GM18526 (cell line): ENCODE measurements around the gene MYO16.

Source experiments
- POLR2A ChIP-seq: IDR thresholded peaks from 3 replicates; pipeline ENCODE4 v1.6.1; 2011; ENCODE audit not compliant: insufficient read length; ENCODE audit errors: extremely low read depth

Gene MYO16

GRCh38 chr13:108755083-108755482 is 125.7 kb downstream of the MYO16 start:
- TF ChIP-seq POLR2A, result no peak

- no peak for TF ChIP-seq POLR2A
These were observed 130.7 kb downstream of the MYO16 start for GRCh38 chr13:108760129-108760528.

- no peak for TF ChIP-seq POLR2A
These were observed 131.1 kb downstream of the MYO16 start for GRCh38 chr13:108760541-108760940.

- no peak for TF ChIP-seq POLR2A
These were observed 138.6 kb downstream of the MYO16 start for GRCh38 chr13:108768035-108768434.

GRCh38 chr13:108769213-108770070 is 140.0 kb downstream of the MYO16 start:
- TF ChIP-seq POLR2A, result no peak

GRCh38 chr13:108775597-108775996 is 146.2 kb downstream of the MYO16 start:
- TF ChIP-seq POLR2A, result no peak

- TF ChIP-seq POLR2A, result no peak
These were observed 147.2 kb downstream of the MYO16 start for GRCh38 chr13:108776650-108777049.

- TF ChIP-seq POLR2A, result no peak
These were observed 148.3 kb downstream of the MYO16 start for GRCh38 chr13:108777421-108778420.

GRCh38 chr13:108779308-108779707 is 149.9 kb downstream of the MYO16 start:
- no peak for TF ChIP-seq POLR2A

- TF ChIP-seq POLR2A, result no peak
These were observed 151.3 kb downstream of the MYO16 start for GRCh38 chr13:108780706-108781105.

- no peak for TF ChIP-seq POLR2A
These were observed 151.9 kb downstream of the MYO16 start for GRCh38 chr13:108781312-108781711.

- TF ChIP-seq POLR2A, result no peak
These were observed 156.4 kb downstream of the MYO16 start for GRCh38 chr13:108785844-108786243.

- no peak for TF ChIP-seq POLR2A
These were observed 157.2 kb downstream of the MYO16 start for GRCh38 chr13:108786456-108787200.

- TF ChIP-seq POLR2A, result no peak
These were observed 158.4 kb downstream of the MYO16 start for GRCh38 chr13:108787700-108788414.
